T follicular helper cell (primary cell): Measurements from ENCODE around the gene RASA4B.
A peak's percentile ranks its signal among the peaks of the same experiment; 100 is the strongest.
"Not testable (repeated sequence)": the region's sequence is repeated elsewhere in the genome, so short reads cannot be mapped to it uniquely, and the experiment has no call there.

Experiments
- DNase-seq: peaks from one replicate; pipeline ENCODE4 v3.0.0-alpha.2; 2020; ENCODE audit warnings: low read depth

RASA4B gene

DNA sequence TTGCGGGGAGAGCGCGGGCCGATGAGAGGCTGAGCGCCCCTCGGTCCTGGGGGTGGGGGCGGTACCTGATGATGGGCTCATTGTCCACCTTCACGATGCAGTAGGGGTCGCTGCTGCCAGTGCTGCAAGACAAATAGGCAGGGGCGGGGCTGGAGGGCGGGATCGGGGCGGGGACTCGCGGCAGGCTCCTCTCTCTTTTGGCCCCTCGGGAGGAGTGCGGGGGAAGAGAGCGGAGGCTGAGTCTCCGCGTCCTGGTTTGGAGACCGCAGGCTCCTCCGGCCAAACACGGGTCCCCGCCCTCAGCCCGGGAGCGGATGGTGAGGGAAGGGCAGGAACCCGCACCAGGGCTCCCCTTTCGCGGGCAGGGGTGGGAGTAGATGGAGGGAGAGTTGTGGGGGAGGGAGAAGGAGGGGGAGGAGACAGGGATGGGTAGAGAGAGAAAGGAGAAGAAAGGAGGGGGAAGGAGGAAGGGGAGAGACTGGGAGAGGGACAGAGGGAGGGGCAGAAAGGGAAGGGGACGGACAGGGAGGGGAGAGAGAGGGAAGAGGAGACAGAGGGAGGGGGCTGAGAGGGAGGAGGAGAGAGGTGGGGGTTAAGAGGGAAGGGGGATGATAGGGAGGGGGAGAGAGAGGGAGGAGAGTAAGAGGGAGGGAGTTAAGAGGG lies 5.6 kb downstream of the RASA4B start:
- DNase-seq: not testable (repeated sequence)

DNA sequence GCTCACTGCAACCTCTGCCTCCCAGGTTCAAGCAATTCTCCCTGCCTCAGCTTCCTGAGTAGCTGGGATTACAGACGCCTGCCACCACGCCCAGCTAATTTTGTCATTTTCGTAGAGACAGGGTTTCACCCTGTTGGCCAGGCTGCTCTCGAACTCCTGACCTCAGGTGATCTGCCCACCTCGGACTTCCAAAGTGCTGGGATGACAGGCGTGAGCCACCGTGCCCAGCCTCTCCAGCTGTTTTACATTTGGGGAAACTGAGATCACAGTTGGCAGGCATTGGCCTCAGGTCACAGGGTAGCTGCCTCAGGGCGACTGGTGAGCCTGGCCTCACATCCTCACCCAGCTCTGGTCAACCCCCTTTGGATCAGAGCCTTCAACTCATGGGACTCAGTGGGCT lies 7.0 kb downstream of the RASA4B start:
- not testable (repeated sequence) for DNase-seq

DNA sequence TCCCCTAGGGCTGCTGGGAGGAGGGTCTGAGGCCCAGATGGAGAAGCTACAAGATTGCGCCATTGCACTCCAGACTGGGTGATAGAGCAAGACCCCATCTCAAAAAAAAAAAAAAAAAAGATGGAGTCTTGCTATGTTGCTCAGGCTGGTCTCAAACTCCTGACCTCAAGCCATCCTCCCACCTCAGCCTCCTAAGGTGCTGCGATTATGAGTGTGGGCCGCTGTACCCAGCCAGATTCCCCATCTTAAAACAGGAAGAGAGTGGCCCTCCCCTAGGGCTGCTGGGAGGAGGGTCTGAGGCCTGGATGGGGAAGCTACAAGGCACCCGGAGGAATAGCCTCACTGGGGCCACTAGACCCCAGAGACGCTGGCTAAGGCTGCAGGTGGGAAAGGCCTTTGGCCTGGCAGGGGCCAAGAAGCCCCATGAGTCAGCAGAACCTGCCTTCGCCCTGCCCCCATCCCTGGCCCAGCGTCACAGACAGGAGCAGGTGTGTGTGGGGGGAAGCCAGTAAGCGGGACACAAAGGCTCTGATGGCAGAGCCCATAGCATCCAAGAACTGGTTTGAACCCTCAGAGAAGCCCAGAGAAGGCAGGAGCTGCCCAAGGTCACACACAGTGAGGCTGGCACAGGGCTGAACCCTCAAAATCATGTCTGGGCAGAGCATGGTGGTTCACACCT lies 10.0 kb downstream of the RASA4B start:
- DNase-seq: not testable (repeated sequence)

DNA sequence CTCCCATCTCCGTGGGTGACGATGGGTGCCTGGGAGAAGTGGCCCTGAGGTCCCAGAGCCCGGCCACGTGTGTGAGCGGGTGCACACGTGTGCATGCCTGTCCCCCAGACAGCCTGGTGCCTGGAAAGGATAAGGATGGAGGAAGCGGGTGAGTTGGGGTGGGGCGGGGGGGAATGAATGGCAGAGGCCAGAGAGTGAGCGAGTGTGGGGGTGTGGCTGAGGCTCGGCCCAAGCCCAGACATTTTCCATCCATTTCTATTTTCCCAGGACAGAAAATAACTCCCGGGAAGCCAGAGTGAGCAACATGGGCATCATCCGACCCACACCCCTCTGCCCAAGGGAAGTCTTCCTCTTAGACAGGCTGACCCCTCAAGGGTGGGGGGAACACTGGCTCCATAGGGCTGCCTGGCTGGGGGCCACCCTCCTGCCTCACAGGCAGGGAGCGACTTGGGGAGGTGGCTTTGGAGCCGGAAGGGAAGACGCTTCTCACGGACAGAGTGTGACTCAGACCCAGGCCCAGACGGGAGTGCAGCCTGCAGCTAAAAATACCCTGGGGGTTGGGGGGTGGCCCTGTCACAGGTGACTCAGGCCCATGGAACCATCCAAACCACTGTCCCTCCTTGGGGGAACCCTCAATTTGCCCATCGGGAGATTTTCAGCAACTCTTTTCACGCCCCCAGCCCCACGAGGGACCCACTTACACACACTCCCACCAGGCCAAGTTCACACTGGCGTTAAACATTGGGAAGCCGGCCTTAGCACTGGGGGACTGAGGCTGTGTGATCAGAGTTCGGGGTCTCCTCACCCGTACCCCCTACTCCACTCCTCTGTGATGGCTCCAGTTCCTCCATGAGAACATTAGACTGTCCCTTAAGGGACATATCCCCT lies 12.0 kb downstream of the RASA4B start:
- not testable (repeated sequence) for DNase-seq

DNA sequence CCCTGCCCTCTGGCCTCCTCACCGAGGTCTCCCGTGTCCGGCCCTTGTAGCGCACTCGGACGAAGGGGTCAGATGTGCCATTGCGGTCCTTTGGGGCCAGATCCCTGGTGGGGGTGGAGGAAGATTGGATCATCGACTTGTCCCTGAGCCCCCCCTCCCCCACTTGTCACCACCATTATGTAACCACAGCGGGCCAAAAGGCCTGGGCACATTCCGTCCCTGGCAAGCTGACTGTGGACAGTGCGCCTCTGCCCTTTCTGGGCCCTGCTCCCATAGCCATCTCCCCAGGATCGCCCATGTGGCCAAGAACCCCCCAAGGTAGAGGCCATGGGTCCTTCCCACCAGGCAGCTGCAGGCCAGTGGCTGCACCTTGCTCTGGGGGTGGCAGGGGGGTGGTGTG lies 14.4 kb downstream of the RASA4B start:
- DNase-seq: not testable (repeated sequence)

DNA sequence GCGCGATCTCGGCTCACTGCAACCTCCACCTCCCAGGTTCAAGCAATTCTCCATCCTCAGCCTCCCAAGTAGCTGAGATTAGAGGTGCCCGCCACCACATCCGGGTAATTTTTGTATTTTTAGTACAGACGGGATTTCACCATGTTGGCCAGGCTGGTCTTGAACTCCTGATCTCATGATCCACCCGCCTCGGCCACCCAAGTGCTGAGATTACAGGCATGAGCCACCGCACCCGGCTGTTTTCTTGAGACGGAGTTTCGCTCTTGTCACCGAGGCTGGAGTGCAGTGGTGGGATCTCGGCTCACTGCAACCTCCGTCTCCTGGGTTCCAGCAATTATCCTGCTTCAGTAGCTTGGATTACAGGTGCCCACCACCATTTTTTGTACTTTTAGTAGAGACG lies 19.3 kb downstream of the RASA4B start:
- not testable (repeated sequence) for DNase-seq

DNA sequence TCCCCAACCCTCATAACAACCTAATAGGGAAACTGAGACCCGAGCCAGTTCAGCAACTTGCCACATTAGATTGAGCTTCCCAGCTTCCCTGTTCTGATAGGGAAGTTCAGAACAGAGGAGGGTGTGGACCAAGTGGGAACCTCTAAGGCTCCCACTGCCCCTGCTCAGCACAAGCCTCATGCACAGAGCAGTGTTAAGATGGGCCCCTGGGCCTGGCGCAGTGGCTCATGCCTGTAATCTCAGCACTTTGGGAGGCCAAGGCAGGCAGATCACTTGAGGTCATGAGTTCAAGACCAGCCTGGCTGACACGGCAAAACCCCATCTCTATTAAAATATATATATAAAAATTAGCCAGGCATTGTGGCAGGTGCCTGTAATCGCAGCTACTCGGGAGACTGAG lies 20.3 kb downstream of the RASA4B start:
- DNase-seq: not testable (repeated sequence)

DNA sequence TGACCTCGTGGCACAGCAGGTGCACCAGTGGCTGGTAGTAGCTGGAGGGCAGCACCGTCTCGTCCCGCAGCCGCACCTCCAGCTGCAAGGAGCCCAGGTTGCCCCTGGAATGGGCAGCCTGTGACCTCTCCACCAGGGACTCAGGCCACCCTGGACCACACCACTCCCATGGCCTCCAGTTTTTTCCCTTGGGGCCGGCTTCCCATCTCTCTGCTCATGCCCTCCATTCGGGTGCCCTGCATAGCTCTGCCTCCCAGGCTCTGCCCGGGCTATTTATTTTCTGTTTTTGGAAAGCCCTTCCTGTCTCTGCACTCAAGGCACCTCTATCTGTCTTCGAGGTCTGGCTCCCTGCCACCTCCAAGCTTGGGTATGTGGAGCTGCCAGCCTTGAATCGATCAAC lies 20.7 kb downstream of the RASA4B start:
- DNase-seq: not testable (repeated sequence)

DNA sequence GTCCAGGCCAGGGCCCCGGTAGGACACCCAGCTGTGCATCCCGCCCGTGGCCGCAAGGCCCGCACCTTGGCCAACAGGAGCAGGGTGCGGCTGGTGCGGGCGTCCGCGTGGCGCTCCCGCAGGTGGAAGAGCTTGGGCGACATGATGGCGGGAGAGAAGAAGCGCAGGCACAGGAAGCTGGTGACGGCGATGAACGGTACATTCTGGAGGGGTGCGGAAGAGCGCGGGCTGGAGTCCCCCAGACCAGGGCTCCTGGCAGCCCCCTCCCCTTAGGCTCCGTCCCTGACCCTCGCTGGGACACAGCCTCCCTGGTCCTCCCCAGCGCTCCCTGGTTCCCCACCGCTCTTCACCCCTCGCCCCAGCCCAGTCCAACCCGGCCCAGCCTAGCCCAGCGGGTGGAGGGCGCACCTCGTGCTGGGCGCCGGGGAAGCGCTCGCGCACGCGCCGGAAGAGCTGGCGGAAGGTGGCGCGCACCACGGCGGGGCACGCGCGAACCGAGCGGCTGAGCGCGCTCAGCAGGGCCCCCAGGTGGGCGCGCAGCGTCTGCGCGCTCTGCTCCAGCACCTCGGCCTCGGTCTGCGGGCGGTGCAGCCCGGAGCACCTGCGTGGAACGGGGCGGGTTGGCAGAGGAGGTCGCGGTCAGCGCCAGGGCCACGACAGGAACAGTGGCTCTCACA lies 23.0 kb downstream of the RASA4B start:
- not testable (repeated sequence) for DNase-seq

DNA sequence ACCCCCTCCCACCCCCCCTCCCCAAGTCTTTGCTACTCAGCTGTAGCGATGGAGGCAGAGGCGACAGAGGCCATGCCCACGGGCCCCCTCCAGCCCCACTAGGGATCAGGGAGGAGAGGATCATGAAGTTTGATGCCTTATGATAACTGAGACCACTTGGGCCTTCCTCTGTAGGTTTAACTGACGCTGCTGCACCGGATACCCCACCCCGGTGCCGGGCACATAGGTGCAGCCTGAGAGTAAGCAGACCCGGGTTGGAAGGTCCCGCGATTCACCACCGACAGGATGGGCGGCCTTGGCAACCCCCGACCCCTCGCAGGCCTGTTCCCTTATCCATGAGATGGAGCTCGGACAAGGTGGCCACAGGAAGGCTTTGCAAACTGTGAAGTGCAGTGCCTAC lies 23.6 kb downstream of the RASA4B start:
- DNase-seq: not testable (repeated sequence)

DNA sequence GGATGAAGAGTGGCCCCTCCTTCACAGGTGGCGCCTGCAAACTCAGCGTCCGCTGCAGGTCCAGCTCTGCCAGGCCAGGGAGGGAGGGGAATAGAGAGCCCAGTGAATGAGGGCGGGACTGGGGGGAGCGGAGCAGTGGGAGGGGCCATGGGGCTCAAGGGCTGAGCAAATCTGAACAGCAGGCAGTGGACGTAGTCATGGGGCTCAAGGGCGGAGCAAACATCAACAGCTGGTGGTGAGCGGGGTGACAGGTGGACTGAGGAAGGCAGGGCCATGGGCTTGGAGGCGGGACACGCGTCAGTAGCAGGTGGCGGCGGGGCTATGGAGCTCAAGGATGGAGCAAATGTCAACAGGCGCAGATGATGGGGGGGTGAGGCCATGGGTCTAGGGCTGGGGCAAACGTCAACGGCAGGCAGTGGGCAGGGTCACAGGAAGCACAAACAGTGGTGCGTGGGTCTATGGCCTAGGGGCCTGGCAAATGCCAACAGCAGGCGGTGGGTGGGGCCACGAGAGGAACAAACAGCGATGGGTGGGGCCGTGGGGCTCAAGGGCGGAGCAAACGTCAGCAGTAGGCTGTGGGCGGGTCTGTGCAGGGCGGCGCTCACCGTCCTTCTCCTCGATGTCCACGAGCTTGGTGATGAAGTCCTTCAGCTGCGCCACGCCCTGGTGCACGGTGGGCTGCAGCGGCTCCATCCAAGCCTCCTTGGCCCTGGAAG lies 24.2 kb downstream of the RASA4B start:
- DNase-seq: not testable (repeated sequence)

DNA sequence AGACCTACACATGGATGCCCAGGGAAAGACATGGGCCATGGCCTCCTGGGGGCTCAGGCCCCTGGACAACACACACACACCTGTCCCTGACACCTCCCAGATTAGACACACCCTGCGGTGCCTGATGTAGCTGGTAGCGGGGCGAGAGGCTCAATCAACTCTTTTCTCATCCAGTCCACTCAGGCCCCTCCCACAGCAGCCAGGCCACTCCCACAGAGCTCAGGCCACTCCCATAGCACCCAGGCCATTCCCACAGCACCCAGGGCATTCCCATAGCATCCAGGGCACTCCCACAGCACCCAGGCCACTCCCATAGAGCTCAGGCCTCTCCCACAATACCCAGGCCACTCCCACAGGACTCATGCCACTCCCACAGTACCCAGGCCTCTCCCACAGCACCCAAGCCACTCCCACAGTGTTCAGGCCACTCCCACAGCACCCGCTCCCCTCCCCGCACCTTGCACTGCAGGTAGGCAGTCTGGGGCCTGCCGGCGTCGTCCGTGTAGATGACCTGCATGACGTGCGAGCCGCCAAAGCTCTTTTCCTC lies 27.0 kb downstream of the RASA4B start:
- peak; percentile 58 for DNase-seq

DNA sequence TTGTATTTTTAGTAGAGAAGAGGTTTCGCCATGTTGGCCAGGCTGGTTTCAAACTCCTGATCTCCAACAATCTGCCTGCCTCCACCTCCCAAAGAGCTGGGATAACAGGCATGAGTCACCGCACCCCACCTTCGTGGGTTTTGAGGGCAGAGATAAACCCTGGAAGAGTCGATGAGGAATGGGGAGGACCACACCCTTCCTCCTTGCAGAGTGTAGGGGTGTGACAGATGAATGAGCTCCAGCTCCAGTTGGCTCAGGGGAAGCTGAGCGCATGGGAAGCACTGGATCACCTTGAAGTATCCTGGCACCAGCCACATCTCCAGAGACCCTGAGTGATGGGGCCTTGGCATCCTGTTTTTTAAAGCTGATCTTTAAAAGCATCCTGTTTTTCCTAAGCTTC lies 33.3 kb downstream of the RASA4B start:
- DNase-seq: not testable (repeated sequence)

DNA sequence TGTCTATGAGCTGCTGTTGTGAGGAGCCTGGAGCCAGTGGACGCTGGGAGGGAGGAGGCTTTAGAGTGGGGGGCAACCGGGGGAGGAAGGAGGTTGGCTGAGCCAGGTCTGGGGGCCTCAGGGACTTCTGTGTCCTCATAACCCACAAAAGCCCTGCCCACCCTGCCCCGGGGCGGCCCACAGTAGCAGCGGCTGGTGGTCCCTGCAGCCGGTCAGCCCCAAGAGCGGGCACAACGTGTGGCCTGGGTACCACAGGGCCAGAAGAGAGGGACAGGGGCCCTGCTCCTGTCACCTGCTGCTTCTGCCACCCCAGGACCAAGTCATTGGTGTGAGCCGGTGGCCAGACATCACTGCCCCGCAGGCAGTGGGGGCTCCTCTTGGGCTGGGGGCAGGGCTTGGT lies 35.6 kb downstream of the RASA4B start:
- DNase-seq: not testable (repeated sequence)

DNA sequence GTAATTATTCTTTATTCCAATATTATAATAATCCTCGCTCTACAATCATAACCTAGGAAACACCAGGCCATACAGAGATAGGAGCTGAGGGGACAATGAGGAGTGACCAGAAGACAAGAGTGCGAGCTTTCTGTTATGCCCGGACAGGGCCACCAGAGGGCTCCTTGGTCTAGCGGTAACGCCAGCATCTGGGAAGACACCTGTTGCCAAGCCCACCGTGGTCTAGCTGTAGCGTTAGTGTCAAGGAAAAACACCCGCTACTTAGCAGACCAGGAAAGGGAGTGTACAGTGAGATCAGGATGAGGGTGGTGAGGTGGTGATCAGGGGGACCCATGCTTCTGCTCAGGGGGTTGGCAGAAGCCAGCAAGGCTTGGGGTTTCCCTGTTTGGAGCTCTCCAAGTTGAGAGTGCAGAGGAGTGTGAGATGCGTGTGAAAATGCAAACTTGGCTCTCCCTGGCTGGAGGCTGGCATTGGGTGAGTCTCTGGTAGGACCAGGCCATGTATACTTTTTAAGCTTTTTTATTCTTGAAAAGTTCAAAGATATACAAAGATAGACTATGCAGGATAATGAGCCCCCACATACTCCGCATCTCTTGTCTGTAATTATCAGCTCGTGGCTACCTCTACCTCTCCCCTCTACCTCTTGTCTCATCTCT lies 37.5 kb downstream of the RASA4B start:
- DNase-seq: not testable (repeated sequence)

DNA sequence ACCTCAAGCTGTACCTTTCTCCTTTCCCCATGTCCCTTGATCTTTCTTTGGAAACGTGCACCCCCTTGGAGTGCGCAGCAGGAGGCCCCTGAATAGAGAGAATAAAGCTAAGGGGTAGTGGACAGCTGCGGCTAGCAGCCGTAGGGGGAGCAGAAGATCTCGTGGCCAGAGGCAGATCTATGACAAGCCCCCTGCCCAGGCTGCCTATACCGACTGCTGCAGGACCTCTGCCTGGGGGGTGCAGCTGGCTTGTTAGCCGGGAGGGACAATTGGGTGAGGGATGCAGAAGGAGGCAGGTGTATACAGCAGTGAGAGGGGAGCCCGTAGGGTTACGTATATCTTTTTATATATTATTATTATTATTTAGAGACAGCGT lies 38.4 kb downstream of the RASA4B start:
- DNase-seq: not testable (repeated sequence)

DNA sequence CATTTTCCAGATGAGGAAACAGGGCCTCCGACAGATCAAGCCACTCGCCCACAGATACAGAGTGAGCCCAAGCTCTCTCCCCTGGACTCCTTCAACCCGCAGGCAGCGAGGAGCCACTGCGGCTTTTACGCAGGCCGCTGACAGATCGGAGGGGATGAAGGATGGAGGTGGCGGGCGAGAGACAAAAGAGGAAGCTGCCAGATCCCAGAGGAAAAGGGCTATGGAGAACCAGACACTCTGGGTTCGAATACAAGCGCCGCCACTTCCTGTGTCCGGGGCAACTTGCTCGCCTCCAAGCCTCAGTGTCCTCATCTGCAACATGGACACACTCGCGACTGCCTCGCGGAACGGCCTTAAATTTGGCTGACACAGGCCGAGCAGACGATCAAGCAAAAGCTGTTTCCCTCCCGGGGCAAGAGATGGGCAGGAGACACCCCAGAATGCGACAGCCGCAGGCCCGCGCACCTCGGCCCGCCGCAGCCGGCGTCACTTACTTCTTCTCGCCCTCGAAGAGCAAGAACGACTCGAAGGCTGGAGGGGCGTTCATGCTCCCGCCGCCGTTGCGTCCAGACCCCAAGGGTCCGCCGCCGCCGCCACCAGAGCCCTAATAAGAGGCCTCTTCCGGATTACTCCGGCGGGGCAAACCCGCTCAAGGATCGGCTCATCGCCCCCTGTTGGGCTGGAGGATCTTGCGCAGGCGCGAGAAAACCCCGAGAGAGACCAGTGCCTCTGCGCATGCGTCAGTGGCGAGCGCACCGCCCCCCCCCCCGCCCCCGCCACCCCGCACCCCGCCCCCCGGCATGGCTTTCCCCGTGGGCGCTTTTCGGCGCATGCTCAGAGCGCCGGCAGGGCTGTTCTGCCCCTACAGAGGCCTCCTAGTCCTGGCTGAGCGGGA lies 39.0 kb downstream of the RASA4B start, which contains the start of gene POLR2J:
POLR2J (minus strand) TSS at position 609 of the 895 bp plus-strand sequence; CDS start at position 547, 62 bp downstream.
- DNase-seq: peak; percentile 68

DNA sequence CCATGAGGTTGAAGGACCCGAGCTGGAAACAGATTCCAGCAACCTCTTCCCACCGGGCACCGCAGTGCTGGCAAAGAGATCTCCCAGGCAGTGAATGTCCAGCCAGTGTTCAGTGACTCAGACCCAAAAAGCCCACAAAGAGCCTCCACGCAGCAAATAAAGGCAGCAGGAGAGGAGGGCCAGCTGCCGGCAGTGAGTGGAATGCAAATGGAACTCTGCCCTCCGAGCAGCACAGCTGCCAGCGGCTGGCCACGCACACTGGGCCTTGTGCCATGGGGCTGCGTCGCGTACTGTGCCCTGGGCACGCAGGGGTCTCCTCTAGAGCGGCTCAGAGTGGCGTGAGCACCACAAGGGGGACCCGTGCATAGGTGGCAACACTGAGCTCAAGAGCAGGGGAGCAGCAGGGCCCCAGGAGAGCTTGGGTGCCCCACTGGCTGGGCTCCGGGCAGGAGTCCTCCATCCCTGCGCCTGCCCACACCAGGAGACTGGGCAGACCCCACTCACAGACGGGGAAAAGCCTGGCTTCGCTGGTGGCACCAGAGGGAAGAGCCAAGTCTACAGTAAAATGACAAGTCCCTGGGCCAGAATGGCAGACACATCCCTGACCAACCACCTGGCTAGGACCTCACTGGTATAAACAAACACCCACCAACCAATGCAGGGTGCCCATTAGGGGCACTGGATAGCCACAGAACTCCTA lies 42.7 kb downstream of the RASA4B start:
- DNase-seq: not testable (repeated sequence)

DNA sequence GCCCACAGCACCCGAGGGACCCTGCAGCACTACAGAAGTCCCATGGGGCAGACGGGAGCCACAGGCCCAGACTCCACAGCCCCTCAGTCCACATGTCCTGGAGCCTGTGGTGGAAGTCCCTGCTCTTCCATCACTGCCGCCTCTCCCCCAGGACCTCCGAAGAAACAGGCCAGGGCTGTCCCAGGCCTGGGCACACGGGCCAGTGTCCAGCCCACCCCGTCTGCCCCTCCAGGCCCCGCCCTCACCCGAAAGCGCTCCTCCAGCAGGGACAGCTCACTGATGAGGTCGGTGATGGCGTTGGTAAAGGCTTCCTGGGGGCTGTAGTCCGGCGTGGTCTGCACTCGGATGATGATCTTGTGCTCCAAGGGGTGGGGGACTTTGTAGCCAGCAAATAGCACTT lies 43.5 kb downstream of the RASA4B start:
- DNase-seq: not testable (repeated sequence)
